Measurements from ENCODE around the gene RPS21. TPM values are rescaled to one million over a fixed set of nuclear protein-coding genes. Genes with fewer than 3 reads are reported as not detected.

RPS21 gene
- total and polyA plus RNA-seq, 4 donors = 222 to 4,827 (median 2,651) TPM

GRCh38 chr20:62360854-62361798 lies 25.8 kb upstream of the RPS21 start:
- DNase-seq = peak; percentile 37 to 67 (median 43)
- Histone ChIP-seq H3K27ac (ENCODE audit: low read depth in 1 of 2, low read length in 1 of 2) (peak overlapping the region; percentile 46 to 91), H3K4me3 (no peak overlapping the region), H3K4me1 (ENCODE audit: control insufficient read depth in 5 of 5, insufficient read depth in 5 of 5, low read length in 5 of 5) (peaks cover 11 to 77% (median 57%) of the 10 kb centered on the region in 5 donors), H3K27me3 (ENCODE audit: control insufficient read depth in 3 of 3, insufficient read depth in 3 of 3, low read length in 2 of 3) (no peaks in the 10 kb centered on the region), H3K9me3 (ENCODE audit: control insufficient read depth in 4 of 4, insufficient read depth in 3 of 4, low read length in 3 of 4) (no peaks in the 10 kb centered on the region), H3K9ac (ENCODE audit: insufficient read depth in 1 of 2, low read length in 2 of 2) (no peak overlapping the region), H3K36me3 (ENCODE audit: control insufficient read depth in 4 of 4, insufficient read depth in 4 of 4, low read length in 4 of 4) (peaks cover 0 to 8% (median 0%) of the 10 kb centered on the region in 4 donors)
- ATAC-seq (ENCODE audit: insufficient read depth, low FRiP score) = no peak
- 40 to 67% methylated on average over 23 to 25 of the region's 25 CpGs for WGBS, 2 donors
- TF ChIP-seq CTCF (IDR thresholded peaks at IDR 0.05; ENCODE audit: control extremely low read depth, extremely low read depth) = no peak

- Histone ChIP-seq H3K9ac (ENCODE audit: insufficient read depth in 1 of 2, low read length in 2 of 2) (no peak overlapping the region), H3K4me3 (no peak overlapping the region), H3K27ac (ENCODE audit: low read depth in 1 of 2, low read length in 1 of 2) (peak overlapping the region in 1 of 2 donors; percentile 91), H3K27me3 (ENCODE audit: control insufficient read depth in 3 of 3, insufficient read depth in 3 of 3, low read length in 2 of 3) (no peaks in the 10 kb centered on the region), H3K36me3 (ENCODE audit: control insufficient read depth in 4 of 4, insufficient read depth in 4 of 4, low read length in 4 of 4) (peaks cover 0 to 6% (median 0%) of the 10 kb centered on the region in 4 donors), H3K4me1 (ENCODE audit: control insufficient read depth in 5 of 5, insufficient read depth in 5 of 5, low read length in 5 of 5) (peaks cover 7 to 71% (median 54%) of the 10 kb centered on the region in 5 donors), H3K9me3 (ENCODE audit: control insufficient read depth in 4 of 4, insufficient read depth in 3 of 4, low read length in 3 of 4) (no peaks in the 10 kb centered on the region)
- 70 to 86% methylated on average over 34 of the region's 34 CpGs for WGBS, 2 donors
- TF ChIP-seq CTCF (IDR thresholded peaks at IDR 0.05; ENCODE audit: control extremely low read depth, extremely low read depth) = no peak
- peak; percentile 49 for ATAC-seq (ENCODE audit: insufficient read depth, low FRiP score)
- peak; percentile 47 to 74 (median 70) for DNase-seq
Observed at GRCh38 chr20:62361799-62362589, 24.9 kb upstream of the RPS21 start.

- DNase-seq (no peak), ATAC-seq (ENCODE audit: insufficient read depth, low FRiP score) (no peak)
- H3K27ac ChIP-seq (ENCODE audit: low read depth in 1 of 2, low read length in 1 of 2) = peak overlapping the region in 1 of 2 donors; percentile 91
- 66 to 72% methylated on average over 13 of the region's 13 CpGs for WGBS, 2 donors
- H3K27me3 ChIP-seq (ENCODE audit: control insufficient read depth in 3 of 3, insufficient read depth in 3 of 3, low read length in 2 of 3) = no peaks in the 10 kb centered on the region
- H3K9ac ChIP-seq (ENCODE audit: insufficient read depth in 1 of 2, low read length in 2 of 2) = no peak overlapping the region
- H3K36me3 ChIP-seq (ENCODE audit: control insufficient read depth in 4 of 4, insufficient read depth in 4 of 4, low read length in 4 of 4) = peaks cover 0 to 6% (median 0%) of the 10 kb centered on the region in 4 donors
- H3K4me3 ChIP-seq = no peak overlapping the region
- no peak for TF ChIP-seq CTCF (IDR thresholded peaks at IDR 0.05; ENCODE audit: control extremely low read depth, extremely low read depth)
- H3K4me1 ChIP-seq (ENCODE audit: control insufficient read depth in 5 of 5, insufficient read depth in 5 of 5, low read length in 5 of 5) = peaks cover 7 to 68% (median 49%) of the 10 kb centered on the region in 5 donors
- no peaks in the 10 kb centered on the region for H3K9me3 ChIP-seq (ENCODE audit: control insufficient read depth in 4 of 4, insufficient read depth in 3 of 4, low read length in 3 of 4)
Observed at GRCh38 chr20:62362590-62362940, 24.3 kb upstream of the RPS21 start.
